ENCODE data around the gene C1orf56. TPM values are rescaled to one million over a fixed set of nuclear protein-coding genes. Genes with fewer than 3 reads are reported as not detected.

The C1orf56 gene, protein sequence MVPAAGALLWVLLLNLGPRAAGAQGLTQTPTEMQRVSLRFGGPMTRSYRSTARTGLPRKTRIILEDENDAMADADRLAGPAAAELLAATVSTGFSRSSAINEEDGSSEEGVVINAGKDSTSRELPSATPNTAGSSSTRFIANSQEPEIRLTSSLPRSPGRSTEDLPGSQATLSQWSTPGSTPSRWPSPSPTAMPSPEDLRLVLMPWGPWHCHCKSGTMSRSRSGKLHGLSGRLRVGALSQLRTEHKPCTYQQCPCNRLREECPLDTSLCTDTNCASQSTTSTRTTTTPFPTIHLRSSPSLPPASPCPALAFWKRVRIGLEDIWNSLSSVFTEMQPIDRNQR
- total RNA-seq (3.2 and 3.5 TPM in 2 replicates), polyA plus RNA-seq (3.0 and 3.6 TPM in 2 replicates), polyA minus RNA-seq (0.62 and 1.3 TPM in 2 replicates), Bru-seq, nascent RNA (percentile 49 among the genes with signal in this experiment), BruChase-seq, experiment 1, labeled RNA remaining after a 6-hour chase (percentile 51 among the genes with signal in this experiment), BruChase-seq, experiment 2, labeled RNA remaining after a 2-hour chase (percentile 45 among the genes with signal in this experiment)
- 1.8 and 2.0 TPM in 2 replicates for polyA plus RNA-seq (2011; cell fraction: cytosol; rRNA removed)
- 1.1 and 1.3 TPM in 2 replicates for polyA plus RNA-seq (2011; cell fraction: nucleus; rRNA removed)
- polyA plus RNA-seq (2012), result 2.4 and 2.6 TPM in 2 replicates
- 3.8 TPM for polyA minus RNA-seq (2011; cell fraction: cytosol; rRNA and poly(A)+ RNA removed)
- 0.82 and 0.91 TPM in 2 replicates for polyA minus RNA-seq (2011; cell fraction: nucleus; rRNA and poly(A)+ RNA removed)
- long read RNA-seq, transcript C1orf56-201 (2 exons, 2,096 nt), result major isoform, 9 of 13 reads
- long read RNA-seq, partial matches to known transcripts, result 0 of 13 reads
- long read RNA-seq, other reads (novel, unspliced or antisense), result 4 of 13 reads

DNA sequence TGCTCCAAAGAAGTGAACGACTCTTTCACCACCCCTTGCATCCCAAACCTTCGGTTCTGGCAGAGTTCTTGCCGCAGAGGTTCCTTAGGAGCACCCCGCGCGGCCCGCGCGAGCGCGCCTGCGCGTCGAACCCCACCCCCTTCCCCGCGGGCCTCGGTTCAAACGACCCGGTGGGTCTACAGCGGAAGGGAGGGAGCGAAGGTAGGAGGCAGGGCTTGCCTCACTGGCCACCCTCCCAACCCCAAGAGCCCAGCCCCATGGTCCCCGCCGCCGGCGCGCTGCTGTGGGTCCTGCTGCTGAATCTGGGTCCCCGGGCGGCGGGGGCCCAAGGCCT is at the start of gene C1orf56:
Gene C1orf56 (plus strand): TSS at position 161 of the 334 bp plus-strand sequence. CDS start 97 bp downstream, at position 258.
- Histone ChIP-seq H3K9me3 (replicated peaks; ENCODE audit: control insufficient read depth, insufficient read depth, low read length) (no peaks in the 10 kb centered on the region), H3K9ac (replicated peaks; ENCODE audit: extremely low read depth, insufficient read depth, low read length) (peak within 1 kb of the TSS; percentile 59), H3K27me3 (ENCODE audit: control insufficient read depth in 2 of 2, insufficient read depth in 2 of 2, low read length in 2 of 2) (no peaks in the 10 kb centered on the region), H3K27ac (ENCODE audit: insufficient read depth, low read depth, low read length) (peak within 1 kb of the TSS; percentile 26), H3K4me3 (replicated peaks in 1 of 3; ENCODE audit: insufficient read depth in 1 of 3, low read depth in 1 of 3, low read length in 3 of 3) (peak within 1 kb of the TSS; percentile 66 to 76 (median 73)), H3K79me2 (ENCODE audit: control insufficient read depth, insufficient read depth, low read length) (no peaks in the 10 kb centered on the region), H4K20me1 (replicated peaks; ENCODE audit: control insufficient read depth, extremely low read depth, insufficient read depth, low read length) (no peaks in the 10 kb centered on the region), H3K4me1 (ENCODE audit: control insufficient read depth, extremely low read depth, insufficient read depth, low read length) (peaks cover 8% of the 10 kb centered on the region), H3K4me2 (ENCODE audit: insufficient read depth, low read length) (peak within 1 kb of the TSS; percentile 74), H3K9me1 (replicated peaks; ENCODE audit: control insufficient read depth, extremely low read depth, insufficient read depth, low read length) (no peaks in the 10 kb centered on the region), H3K36me3 (ENCODE audit: control insufficient read depth in 2 of 2, extremely low read depth in 1 of 2, insufficient read depth in 2 of 2, low read length in 2 of 2) (peaks cover 7% of the 10 kb centered on the region in 2 experiments), H2AFZ (ENCODE audit: low read depth, low read length) (peak within 1 kb of the TSS; percentile 90)
- ChIA-PET CTCF (interaction anchor here (0.5 to 3.0 kb wide), 16 partner anchors 9 to 109 kb away, joined by 3 to 29 read pairs (median 5); partner anchors contain the start of genes CDC42SE1, CERS2, GABPB2 and MINDY1), POLR2A (interaction anchor here (1.3 kb wide), 1 partner anchor 10 kb away, joined by 3 read pairs; no protein-coding TSS in a partner anchor)
- TF ChIP-seq GATA2 (IDR thresholded peaks at IDR 0.05; ENCODE audit: insufficient read depth, insufficient read length, low read depth, low read length) (no peak), POLR2AphosphoS5 (IDR thresholded peaks at IDR 0.05; ENCODE audit: insufficient read depth, low read depth, low read length) (peak; percentile 60), JUN (IDR thresholded peaks at IDR 0.05; ENCODE audit: borderline replicate concordance, insufficient read depth, insufficient read length, low read depth) (no peak), POLR2A (IDR thresholded peaks at IDR 0.05; ENCODE audit: low read depth, low read length) (peak; percentile 43)
- dilution Hi-C loops (cut with MboI; ENCODE audit: extremely low pct_ligation_motif_present, low sequenced_read_pairs), result no loop called here
- intact Hi-C loops (cut with micrococcal nuclease), result no loop called here
- DNase-seq (ENCODE audit: low read depth, low spot score) (peak; percentile 72), FAIRE-seq (peak; percentile 85)
- BruUV-seq (replicated peaks), result no TSS peak

All from endothelial cell of umbilical vein (primary cell).